Measurements from ENCODE around the gene NIFK.

- no peak for TF ChIP-seq CTCF (conservative IDR thresholded peaks at IDR 0.05; ENCODE audit: low read depth, low read length)
- TF ChIP-seq RAD21 (IDR thresholded peaks at IDR 0.05; ENCODE audit: low read length): no peak
- TF ChIP-seq USF2 (IDR thresholded peaks at IDR 0.05; ENCODE audit: low read depth, low read length): no peak
- TF ChIP-seq POLR2A (IDR thresholded peaks at IDR 0.05; ENCODE audit: low read depth, low read length): no peak
These were observed 38.3 kb downstream of the NIFK start for GRCh38 chr2:121698318-121698930.
